ENCODE results near the gene NHLRC4. TPM values are rescaled to one million over a fixed set of nuclear protein-coding genes. Genes with fewer than 3 reads are reported as not detected.

NHLRC4 gene
- total RNA-seq, 2 donors from 2014 or later = 2.9 to 6.2 TPM

DNA sequence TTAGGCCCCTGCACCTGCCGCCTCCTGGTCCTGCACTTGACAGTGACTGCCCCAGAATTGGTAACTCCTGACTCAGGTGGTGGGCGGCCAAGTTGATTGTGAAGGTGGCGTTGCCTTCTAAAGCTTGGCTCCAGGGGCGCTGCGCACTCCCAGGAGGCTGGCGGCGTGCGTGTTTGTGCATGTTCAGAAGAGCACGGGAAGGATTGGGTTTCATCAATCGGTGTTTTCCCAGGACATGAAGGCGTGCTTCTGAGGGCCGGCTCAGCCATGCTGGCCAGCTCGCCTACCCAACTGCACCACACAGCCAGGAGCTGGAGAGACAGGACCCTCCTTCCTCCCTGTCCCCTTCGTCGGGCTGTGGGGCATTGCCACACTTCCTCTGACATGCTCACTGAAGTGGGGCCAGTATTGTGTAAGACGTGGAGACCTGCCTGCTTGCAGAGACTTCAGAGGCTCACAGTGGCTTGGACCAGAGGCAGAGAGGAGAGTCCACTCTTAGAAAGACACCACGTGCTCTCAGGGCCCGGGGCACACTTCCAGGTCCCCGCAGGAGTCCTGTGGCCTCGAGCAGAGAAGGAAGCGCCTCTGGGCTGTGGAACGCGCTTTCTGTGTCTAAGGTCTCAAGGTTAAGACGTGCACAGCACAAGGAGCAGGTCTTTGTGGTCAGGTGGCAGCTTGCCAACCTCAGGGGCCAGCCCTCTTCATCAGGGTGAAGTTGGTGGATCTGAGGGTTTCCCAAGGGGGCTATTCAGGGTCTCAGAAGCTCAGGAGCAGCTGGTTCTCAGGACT is 25.9 kb downstream of the NHLRC4 start:
- Histone ChIP-seq H3K36me3 (peaks cover 0 to 4% of the 10 kb centered on the region in 2 donors), H3K4me3 (peak overlapping the region in 1 of 2 donors; percentile 14), H3K27me3 (replicated peaks; ENCODE audit: insufficient read depth) (no peaks in the 10 kb centered on the region), H3K9me3 (no peaks in the 10 kb centered on the region), H3K27ac (peak overlapping the region; percentile 87 to 89), H3K4me1 (replicated peaks) (peaks cover 16% of the 10 kb centered on the region)
- TF ChIP-seq, protein P1, sequence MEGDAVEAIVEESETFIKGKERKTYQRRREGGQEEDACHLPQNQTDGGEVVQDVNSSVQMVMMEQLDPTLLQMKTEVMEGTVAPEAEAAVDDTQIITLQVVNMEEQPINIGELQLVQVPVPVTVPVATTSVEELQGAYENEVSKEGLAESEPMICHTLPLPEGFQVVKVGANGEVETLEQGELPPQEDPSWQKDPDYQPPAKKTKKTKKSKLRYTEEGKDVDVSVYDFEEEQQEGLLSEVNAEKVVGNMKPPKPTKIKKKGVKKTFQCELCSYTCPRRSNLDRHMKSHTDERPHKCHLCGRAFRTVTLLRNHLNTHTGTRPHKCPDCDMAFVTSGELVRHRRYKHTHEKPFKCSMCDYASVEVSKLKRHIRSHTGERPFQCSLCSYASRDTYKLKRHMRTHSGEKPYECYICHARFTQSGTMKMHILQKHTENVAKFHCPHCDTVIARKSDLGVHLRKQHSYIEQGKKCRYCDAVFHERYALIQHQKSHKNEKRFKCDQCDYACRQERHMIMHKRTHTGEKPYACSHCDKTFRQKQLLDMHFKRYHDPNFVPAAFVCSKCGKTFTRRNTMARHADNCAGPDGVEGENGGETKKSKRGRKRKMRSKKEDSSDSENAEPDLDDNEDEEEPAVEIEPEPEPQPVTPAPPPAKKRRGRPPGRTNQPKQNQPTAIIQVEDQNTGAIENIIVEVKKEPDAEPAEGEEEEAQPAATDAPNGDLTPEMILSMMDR (IDR thresholded peaks at IDR 0.05) = peak in 3 of 4 experiments; percentile 20 to 69 (median 62)
- TF ChIP-seq POLR2AphosphoS5 (IDR thresholded peaks at IDR 0.05) (peak; percentile 87), POLR2A (IDR thresholded peaks at IDR 0.05) (peak; percentile 56)
- WGBS = 40% methylated on average over 24 of the region's 24 CpGs
- peak; percentile 89 for DNase-seq (ENCODE audit: low spot score)
- intact Hi-C loops (cut with DNase I) = no loop called here

DNA sequence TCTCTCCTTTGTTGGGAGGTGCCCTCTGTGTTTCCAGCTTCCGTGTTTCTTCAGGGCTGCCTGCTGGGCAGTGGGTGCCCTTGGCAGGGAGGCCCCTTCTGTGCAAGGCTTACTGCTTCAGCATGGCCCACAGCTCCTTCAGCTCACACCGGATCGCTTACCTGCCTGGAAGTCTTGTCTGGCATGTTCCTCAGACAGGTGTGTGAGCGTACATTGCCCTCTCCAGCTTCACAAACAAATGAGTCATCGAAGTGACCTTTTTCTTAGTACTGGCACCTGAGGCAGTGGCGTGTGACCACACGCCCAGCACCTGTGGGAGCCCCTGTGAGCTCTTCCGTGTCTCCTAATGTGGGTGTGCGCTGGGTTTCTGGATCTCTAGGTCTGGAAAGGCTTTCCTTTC is 26.6 kb downstream of the NHLRC4 start:
- Histone ChIP-seq H3K9me3 (no peaks in the 10 kb centered on the region), H3K4me1 (replicated peaks) (peaks cover 16% of the 10 kb centered on the region), H3K36me3 (peaks cover 0 to 4% of the 10 kb centered on the region in 2 donors), H3K27me3 (replicated peaks; ENCODE audit: insufficient read depth) (no peaks in the 10 kb centered on the region), H3K4me3 (peak overlapping the region in 1 of 2 donors; percentile 0), H3K27ac (peak overlapping the region; percentile 87 to 89)
- WGBS = 46% methylated on average over 9 of the region's 9 CpGs
- intact Hi-C loops (cut with DNase I) = no loop called here
- DNase-seq (ENCODE audit: low spot score) = peak; percentile 84
- TF ChIP-seq, protein P1 (IDR thresholded peaks at IDR 0.05) = no peak
- TF ChIP-seq POLR2AphosphoS5 (IDR thresholded peaks at IDR 0.05) = peak; percentile 95
- TF ChIP-seq POLR2A (IDR thresholded peaks at IDR 0.05) = peak; percentile 44

DNA sequence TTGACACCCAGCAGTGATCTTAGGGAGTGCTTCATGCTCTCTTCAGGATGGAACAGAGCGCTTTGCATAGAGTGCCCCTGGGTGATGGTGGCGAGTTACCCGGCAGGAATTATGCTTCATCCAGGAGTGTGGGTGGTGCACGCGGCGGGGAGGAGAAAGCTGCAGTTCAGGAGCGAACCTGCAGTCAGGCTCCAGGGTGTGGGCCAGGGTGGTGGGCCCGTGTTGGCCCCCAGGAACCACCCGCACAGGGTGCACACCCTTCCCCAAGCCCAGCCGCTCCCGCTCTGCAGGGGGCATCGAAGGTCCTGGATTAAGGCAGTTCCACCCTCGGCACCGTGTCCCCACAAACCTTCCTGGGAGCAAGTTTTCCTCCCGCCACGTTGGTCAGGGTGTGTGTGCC is 27.0 kb downstream of the NHLRC4 start:
- H3K36me3 ChIP-seq = peaks cover 0 to 4% of the 10 kb centered on the region in 2 donors
- H3K4me1 ChIP-seq (replicated peaks) = peaks cover 16% of the 10 kb centered on the region
- 42% methylated on average over 15 of the region's 16 CpGs for WGBS
- intact Hi-C loops (cut with DNase I) = no loop called here
- no peaks in the 10 kb centered on the region for H3K27me3 ChIP-seq (replicated peaks; ENCODE audit: insufficient read depth)
- DNase-seq (ENCODE audit: low spot score) = no peak
- no peak for TF ChIP-seq POLR2A (IDR thresholded peaks at IDR 0.05)
- no peak for TF ChIP-seq POLR2AphosphoS5 (IDR thresholded peaks at IDR 0.05)
- H3K9me3 ChIP-seq = no peaks in the 10 kb centered on the region
- H3K27ac ChIP-seq = peak overlapping the region; percentile 87 to 89
- H3K4me3 ChIP-seq = no peak overlapping the region

DNA sequence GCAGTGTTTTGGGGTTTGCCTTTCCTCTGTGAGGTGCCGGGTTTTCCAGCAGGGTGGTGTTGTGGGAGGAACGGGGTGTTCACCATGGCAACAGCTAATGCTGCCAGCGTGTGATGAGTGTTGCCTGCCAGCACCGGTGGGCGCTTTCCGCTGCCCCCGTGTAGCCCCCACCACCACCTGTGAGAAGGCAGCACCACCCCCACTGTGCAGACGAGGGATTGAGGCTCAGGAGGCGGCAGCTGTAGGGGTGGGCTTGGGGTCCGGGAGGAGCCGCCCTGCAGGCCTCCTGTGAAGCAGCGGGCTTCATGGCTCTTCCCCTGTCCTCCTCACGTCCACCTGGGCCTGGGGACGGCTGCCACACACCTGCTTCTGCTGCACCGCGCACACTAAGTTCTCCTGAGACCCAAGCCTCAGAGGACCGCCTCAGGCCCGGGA is 28.3 kb downstream of the NHLRC4 start:
- Histone ChIP-seq H3K4me1 (replicated peaks) (peaks cover 16% of the 10 kb centered on the region), H3K9me3 (no peaks in the 10 kb centered on the region), H3K27ac (no peak overlapping the region), H3K36me3 (peaks cover 0 to 4% of the 10 kb centered on the region in 2 donors), H3K27me3 (replicated peaks; ENCODE audit: insufficient read depth) (no peaks in the 10 kb centered on the region), H3K4me3 (no peak overlapping the region)
- no peak for DNase-seq (ENCODE audit: low spot score)
- intact Hi-C loops (cut with DNase I) = no loop called here
- TF ChIP-seq POLR2AphosphoS5 (IDR thresholded peaks at IDR 0.05) (no peak), POLR2A (IDR thresholded peaks at IDR 0.05) (no peak)
- TF ChIP-seq, protein P1 (IDR thresholded peaks at IDR 0.05) = no peak
- WGBS = 85% methylated on average over 16 of the region's 18 CpGs

DNA sequence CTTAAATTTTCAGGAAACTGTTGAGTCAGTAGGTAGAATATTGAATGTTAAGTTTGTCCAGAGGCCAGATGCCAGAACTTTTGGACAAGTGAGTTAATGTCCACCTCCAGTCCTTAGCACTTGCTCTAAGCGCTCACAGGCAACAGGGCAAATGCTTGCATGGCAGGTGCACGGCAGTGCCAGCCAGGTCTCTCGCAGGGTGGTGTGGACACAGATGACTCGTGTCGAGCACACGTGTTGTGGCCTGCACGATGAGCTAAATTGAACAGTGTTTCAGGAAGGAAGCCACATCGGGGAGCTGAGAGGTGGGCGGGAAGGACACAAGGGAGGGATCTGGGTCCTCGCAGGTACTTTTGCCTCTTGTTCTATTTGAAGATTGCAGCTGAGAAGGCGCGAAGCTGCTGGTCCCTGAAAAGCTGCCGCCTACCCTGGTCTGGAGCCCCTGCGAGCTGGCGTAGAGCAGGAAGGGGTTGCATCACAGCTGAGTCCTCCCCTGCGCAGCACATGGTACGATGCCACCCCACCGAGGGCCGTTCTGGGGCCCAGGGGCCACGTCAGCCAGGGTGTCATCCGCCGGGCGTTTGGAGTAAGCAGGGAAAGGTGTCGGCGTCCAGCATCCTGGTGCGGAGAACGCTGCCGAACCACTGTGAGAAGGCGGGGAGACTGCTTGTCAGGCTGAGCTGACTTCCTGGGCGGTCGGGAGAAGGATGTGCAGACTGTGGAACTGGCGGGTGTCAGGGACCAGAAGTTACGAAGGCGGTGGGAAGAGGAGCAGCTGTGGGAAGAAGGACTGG is 29.3 kb downstream of the NHLRC4 start:
- 69% methylated on average over 33 of the region's 34 CpGs for WGBS
- no peaks in the 10 kb centered on the region for H3K9me3 ChIP-seq
- TF ChIP-seq POLR2AphosphoS5 (IDR thresholded peaks at IDR 0.05) (peak; percentile 40), POLR2A (IDR thresholded peaks at IDR 0.05) (no peak)
- TF ChIP-seq, protein P1 (IDR thresholded peaks at IDR 0.05) = no peak
- H3K36me3 ChIP-seq = peaks cover 0 to 4% of the 10 kb centered on the region in 2 donors
- H3K4me3 ChIP-seq = no peak overlapping the region
- H3K27me3 ChIP-seq (replicated peaks; ENCODE audit: insufficient read depth) = no peaks in the 10 kb centered on the region
- peaks cover 16% of the 10 kb centered on the region for H3K4me1 ChIP-seq (replicated peaks)
- DNase-seq (ENCODE audit: low spot score) = no peak
- H3K27ac ChIP-seq = no peak overlapping the region
- intact Hi-C loops (cut with DNase I) = no loop called here
